Measurements from ENCODE around the gene BLNK. TPM values are rescaled to one million over a fixed set of nuclear protein-coding genes. Genes with fewer than 3 reads are reported as not detected.

BLNK gene
- total RNA-seq, 6 experiments from 2014 or later, result 9.9 to 47.7 (median 20.9) TPM

DNA sequence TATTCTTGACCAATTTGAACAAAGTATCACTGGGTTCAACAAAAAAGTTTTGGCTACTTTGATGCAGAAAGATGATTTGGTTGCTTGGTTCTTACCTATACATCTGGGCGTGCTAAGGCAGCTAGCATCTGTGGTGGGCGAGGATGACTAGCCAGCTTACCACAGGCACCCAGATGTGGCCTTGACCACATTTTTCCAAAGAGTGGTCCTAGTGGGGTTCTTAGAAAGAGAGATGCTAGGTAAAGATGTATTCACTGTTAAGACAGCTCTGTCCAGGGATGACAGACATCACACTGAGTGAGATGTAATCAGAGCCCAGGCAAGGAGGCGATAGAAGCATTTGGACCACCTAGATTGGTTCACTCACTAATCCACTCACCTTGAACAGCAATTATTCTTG, 33.6 kb upstream of the BLNK start:
- 100% methylated on average over 2 of the region's 3 CpGs for WGBS (ENCODE audit: insufficient coverage, low coverage, low lambda C conversion rate, missing lambda C conversion rate)
- Histone ChIP-seq H3K27ac (no peak overlapping the region), H3K4me3 (no peak overlapping the region), H3K4me1 (no peaks in the 10 kb centered on the region), H3K27me3 (no peaks in the 10 kb centered on the region), H3K36me3 (no peaks in the 10 kb centered on the region), H3K9me3 (no peaks in the 10 kb centered on the region)
- no peak for ATAC-seq
- intact Hi-C loops (cut with DNase I), result loop anchor here in 1 of 2 donors (10.0 kb wide), 1 partner anchor 80 kb away; no protein-coding TSS in a partner anchor
- DNase-seq, result no peak
- no peak for TF ChIP-seq POLR2A (IDR thresholded peaks at IDR 0.05)
- TF ChIP-seq, protein P1, sequence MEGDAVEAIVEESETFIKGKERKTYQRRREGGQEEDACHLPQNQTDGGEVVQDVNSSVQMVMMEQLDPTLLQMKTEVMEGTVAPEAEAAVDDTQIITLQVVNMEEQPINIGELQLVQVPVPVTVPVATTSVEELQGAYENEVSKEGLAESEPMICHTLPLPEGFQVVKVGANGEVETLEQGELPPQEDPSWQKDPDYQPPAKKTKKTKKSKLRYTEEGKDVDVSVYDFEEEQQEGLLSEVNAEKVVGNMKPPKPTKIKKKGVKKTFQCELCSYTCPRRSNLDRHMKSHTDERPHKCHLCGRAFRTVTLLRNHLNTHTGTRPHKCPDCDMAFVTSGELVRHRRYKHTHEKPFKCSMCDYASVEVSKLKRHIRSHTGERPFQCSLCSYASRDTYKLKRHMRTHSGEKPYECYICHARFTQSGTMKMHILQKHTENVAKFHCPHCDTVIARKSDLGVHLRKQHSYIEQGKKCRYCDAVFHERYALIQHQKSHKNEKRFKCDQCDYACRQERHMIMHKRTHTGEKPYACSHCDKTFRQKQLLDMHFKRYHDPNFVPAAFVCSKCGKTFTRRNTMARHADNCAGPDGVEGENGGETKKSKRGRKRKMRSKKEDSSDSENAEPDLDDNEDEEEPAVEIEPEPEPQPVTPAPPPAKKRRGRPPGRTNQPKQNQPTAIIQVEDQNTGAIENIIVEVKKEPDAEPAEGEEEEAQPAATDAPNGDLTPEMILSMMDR (IDR thresholded peaks at IDR 0.05), result no peak

DNA sequence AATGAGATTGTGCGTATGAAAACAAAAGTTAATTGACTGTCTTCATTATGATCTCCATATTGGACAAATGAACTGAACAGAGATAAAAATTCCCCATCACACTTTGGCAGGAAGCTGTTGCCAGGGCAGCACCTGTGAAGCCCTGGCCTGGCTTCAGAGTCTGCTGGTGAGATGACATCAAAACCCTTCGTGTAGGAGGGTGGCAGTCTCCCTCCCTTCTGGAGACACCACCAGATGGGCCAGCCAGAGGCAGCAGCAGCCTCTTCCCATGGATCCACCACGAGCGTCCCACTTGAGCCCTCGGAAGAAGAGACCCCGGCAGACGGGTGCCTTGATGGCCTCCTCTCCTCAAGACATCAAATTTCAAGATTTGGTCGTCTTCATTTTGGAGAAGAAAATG, 32.9 kb upstream of the BLNK start, which contains the start of gene DNTT:
Gene DNTT (plus strand): TSS at position 205 of the 400 bp plus-strand sequence. CDS start 64 bp downstream, at position 269.
- no peak for DNase-seq
- Histone ChIP-seq H3K4me1 (no peaks in the 10 kb centered on the region), H3K9me3 (no peaks in the 10 kb centered on the region), H3K36me3 (no peaks in the 10 kb centered on the region), H3K27ac (no peak within 1 kb of the TSS), H3K27me3 (no peaks in the 10 kb centered on the region), H3K4me3 (no peak within 1 kb of the TSS)
- no peak for ATAC-seq
- 51% methylated on average over 2 of the region's 8 CpGs for WGBS (ENCODE audit: insufficient coverage, low coverage, low lambda C conversion rate, missing lambda C conversion rate)
- TF ChIP-seq, protein P1 (IDR thresholded peaks at IDR 0.05), result no peak
- TF ChIP-seq POLR2A (IDR thresholded peaks at IDR 0.05), result no peak
- intact Hi-C loops (cut with DNase I), result loop anchor here in 1 of 2 donors (10.0 kb wide), 1 partner anchor 79 kb away; no protein-coding TSS in a partner anchor

DNA sequence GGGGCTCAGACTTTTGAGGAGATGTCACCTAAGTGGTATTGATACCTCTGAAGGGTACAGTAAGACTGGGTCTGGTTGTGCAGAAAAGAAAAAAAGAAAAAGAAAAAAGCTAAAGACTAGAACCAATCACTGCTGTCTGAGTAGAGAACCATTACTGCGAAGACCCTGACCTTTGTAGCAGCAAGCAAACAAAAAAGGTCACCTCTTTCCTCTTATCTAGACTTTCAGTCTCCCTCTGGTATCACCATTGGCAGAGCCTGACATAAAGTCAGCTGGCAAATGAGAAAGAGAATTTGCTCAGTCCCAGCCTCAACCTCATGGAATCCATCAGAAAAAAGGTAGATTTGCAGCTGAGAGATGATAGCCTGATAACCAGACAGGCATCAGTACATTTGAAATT, 30.2 kb upstream of the BLNK start:
- TF ChIP-seq, protein P1 (IDR thresholded peaks at IDR 0.05), result no peak
- TF ChIP-seq POLR2A (IDR thresholded peaks at IDR 0.05), result no peak
- no peaks in the 10 kb centered on the region for H3K27me3 ChIP-seq
- DNase-seq (no peak), ATAC-seq (peak in 1 of 4 donors; percentile 72)
- H3K9me3 ChIP-seq, result no peaks in the 10 kb centered on the region
- intact Hi-C loops (cut with DNase I), result loop anchor here in 1 of 2 donors (10.0 kb wide), 1 partner anchor 77 kb away; no protein-coding TSS in a partner anchor
- H3K27ac ChIP-seq, result no peak overlapping the region
- H3K36me3 ChIP-seq, result no peaks in the 10 kb centered on the region
- 17% methylated on average over 1 of the region's 1 CpG for WGBS (ENCODE audit: insufficient coverage, low coverage, low lambda C conversion rate, missing lambda C conversion rate)
- no peak overlapping the region for H3K4me3 ChIP-seq
- H3K4me1 ChIP-seq, result no peaks in the 10 kb centered on the region

DNA sequence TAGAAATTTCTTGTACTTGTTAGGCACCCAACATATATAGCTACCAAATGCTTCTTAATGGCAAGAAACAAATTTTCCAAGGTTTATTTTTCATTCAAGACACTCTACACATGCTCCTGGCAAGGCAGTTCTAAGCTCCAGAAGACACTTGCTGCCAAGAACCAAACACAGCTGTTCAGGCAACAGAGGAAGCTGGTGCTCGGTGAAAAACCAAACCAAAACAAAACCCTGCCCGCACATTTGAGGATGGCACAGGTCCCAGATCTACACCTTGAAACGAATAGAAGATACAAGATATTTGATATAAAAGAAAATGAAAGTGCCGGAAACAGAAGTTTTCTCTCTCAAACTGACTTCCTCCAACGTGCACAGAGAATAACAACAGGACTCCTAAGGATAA, 28.0 kb upstream of the BLNK start:
- intact Hi-C loops (cut with DNase I), result loop anchor here in 1 of 2 donors (5.0 kb wide), 1 partner anchor 72 kb away; no protein-coding TSS in a partner anchor
- no peak for ATAC-seq
- no peak for DNase-seq
- H3K27me3 ChIP-seq, result no peaks in the 10 kb centered on the region
- H3K36me3 ChIP-seq, result no peaks in the 10 kb centered on the region
- 28% methylated on average over 5 of the region's 5 CpGs for WGBS (ENCODE audit: insufficient coverage, low coverage, low lambda C conversion rate, missing lambda C conversion rate)
- TF ChIP-seq, protein P1 (IDR thresholded peaks at IDR 0.05), result no peak
- no peak for TF ChIP-seq POLR2A (IDR thresholded peaks at IDR 0.05)
- H3K4me3 ChIP-seq, result no peak overlapping the region
- no peaks in the 10 kb centered on the region for H3K4me1 ChIP-seq
- no peaks in the 10 kb centered on the region for H3K9me3 ChIP-seq
- H3K27ac ChIP-seq, result no peak overlapping the region
